H1 (cell line): ENCODE data around the gene MAGI1. TPM values are rescaled to one million over a fixed set of nuclear protein-coding genes. Genes with fewer than 3 reads are reported as not detected.

Experiments used
- CBX8 ChIP-seq: fragments of 300-800, 300-1000 bp; sonication (generic); IDR thresholded peaks from 2 replicates; pipeline ENCODE4 v1.7.1; 2016; ENCODE audit warnings: low read depth, low read length, borderline replicate concordance
- EP300 ChIP-seq, 2 experiments: IDR thresholded peaks; 1 replicate in 1 of 2; 2 replicates in 1 of 2; pipeline ENCODE4 v1.6.1; 2011 to 2012; ENCODE audit warnings: low read depth in 2 of 2, low read length in 2 of 2, mild to moderate bottlenecking in 2 of 2, borderline replicate concordance in 1 of 2, inconsistent platforms in 1 of 2, moderate library complexity in 1 of 2
- MAX ChIP-seq: IDR thresholded peaks from 2 replicates; pipeline ENCODE4 v1.6.1; 2012; ENCODE audit warnings: inconsistent platforms
- polyA plus RNA-seq, 7 experiments: library from polyadenylated mRNA; depleted of rRNA in 3 of 7; stranded (reverse) in 5 of 7; unstranded in 2 of 7; fragments of >200 nt in 5 of 7; fragments of 200-250 nt in 2 of 7; gene quantifications; 1 replicate in 5 of 7; 2 replicates in 1 of 7; 4 replicates in 1 of 7; pipeline versions ENCODE4 v1.2.1 to v1.2.3, GENCODE V29; 2011 to 2013; ENCODE audit warnings: missing spikeins in 2 of 7, mixed read lengths in 2 of 7
- total RNA-seq: library from RNA; stranded (reverse); fragmentation: NEBNext Ultra II Directional; extraction: Animal tissue kit (Norgen Biotek cat#: 25700); gene quantifications from 2 replicates; pipeline ENCODE4 v1.2.1, GENCODE V29; 2021

MAGI1 gene
- total and polyA plus RNA-seq, 2 of the 8 experiments (the other 6 are each of a cell fraction or from before 2014, with no cell fraction given), result 19.8 to 78.0 TPM

GRCh38 chr3:65614585-65614984 is 424.1 kb downstream of the MAGI1 start (continued):
- TF ChIP-seq CBX8 (no peak), MAX (no peak), EP300 (IDR thresholded peaks at IDR 0.05; ENCODE audit: borderline replicate concordance in 1 of 2, low read depth in 2 of 2, low read length in 2 of 2) (no peak)
- TF ChIP-seq, all 59 proteins: peak for 0
